ENCODE results near the gene FAM169A. TPM values are rescaled to one million over a fixed set of nuclear protein-coding genes. Genes with fewer than 3 reads are reported as not detected.
"Not testable (repeated sequence)": the region's sequence is repeated elsewhere in the genome, so short reads cannot be mapped to it uniquely, and the experiment has no call there.

Gene FAM169A
- total RNA-seq, 1 donor from 2014 or later: 6.5 TPM

GRCh38 chr5:74873525-74874249 lies 7.5 kb upstream of the FAM169A start:
- intact Hi-C loops (cut with DNase I): no loop called here
- no peak for DNase-seq (ENCODE audit: low spot score)

DNA sequence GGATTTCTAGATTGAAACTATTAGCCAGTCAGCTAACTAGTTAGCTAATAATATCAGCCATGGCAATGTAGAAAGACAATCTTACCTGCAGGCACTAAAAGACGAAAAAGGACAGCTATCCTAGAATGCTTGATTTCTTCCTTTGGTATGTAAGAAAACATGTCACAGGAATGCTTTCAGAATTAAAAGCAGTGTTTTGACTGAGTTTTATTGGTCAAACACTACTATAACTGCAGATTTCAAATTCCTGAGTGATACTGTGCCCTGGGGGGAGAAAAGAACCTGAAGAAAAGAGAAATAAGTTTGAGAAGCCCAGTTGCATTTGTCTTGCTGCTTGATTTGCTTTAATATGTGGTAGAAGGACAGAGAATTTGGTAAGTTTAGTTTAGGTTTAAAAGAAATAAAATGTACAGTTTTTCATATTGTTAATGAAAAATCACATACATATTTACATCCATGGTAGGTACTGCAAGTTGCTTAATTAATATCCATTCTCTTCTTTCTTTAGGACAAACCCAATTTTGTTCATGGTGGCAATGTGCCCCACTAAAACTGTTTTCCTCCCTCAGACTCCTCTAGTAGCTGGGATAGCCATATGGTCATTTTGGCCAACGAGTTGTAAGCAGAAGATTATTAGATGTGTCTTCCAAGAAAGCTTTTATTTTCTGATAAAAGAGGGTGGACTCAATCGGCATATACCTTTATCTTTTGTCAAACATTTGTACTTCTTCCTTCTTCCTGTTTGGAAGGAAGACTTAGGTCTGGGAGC lies 4.3 kb upstream of the FAM169A start:
- intact Hi-C loops (cut with DNase I): no loop called here

DNA sequence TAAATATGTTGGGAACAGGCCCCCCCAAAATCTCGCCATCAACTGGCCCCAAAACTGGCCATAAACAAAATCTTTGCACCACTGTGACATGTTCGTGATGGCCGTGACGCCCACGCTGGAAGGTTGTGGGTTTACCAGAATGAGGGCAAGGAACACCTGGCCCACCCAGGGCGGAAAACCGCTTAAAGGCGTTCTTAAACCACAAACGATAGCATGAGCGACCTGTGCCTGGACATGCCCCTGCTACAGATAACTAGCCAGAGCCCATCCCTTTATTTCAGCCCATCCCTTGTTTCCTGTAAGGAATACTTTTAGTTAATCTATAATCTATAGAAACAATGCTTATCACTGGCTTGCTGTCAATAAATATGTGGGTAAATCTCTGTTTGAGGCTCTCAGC lies 3.2 kb upstream of the FAM169A start:
- DNase-seq (ENCODE audit: low spot score); intact Hi-C loops (cut with DNase I): not testable (repeated sequence)

More for the DNA sequence above, 4.3 kb upstream of the FAM169A start:
- DNase-seq (ENCODE audit: low spot score): no peak

GRCh38 chr5:74866596-74867162 lies 492 bp upstream of the FAM169A start:
- DNase-seq (ENCODE audit: low spot score): no peak
- intact Hi-C loops (cut with DNase I): no loop called here

DNA sequence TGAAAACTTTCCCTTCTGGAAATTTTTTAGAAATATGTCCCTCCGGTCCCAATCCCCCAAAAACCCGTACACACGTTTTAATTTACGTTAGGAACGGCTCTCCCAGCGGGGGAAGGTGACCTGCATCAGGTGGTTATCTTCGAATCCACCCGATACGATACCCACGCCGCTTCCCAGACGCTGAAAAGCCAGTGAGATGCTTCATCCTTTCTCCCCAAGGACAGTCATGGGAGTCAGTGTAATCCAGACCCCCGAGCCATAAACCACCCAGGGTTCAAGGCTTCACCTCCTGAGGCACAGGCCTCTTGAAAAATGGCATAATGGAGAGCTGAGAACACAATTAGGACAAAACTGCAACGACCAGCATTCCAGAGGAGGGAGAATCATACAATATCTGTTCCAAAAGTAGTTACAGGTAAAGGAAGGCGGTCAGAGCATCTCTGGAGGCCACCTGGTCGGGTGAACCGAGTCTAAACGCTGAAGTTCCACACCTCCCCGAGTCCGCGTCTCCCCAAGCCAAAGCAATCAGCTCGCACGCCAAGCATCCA lies 857 bp downstream of the FAM169A start:
- DNase-seq (ENCODE audit: low spot score): no peak
- intact Hi-C loops (cut with DNase I): no loop called here

DNA sequence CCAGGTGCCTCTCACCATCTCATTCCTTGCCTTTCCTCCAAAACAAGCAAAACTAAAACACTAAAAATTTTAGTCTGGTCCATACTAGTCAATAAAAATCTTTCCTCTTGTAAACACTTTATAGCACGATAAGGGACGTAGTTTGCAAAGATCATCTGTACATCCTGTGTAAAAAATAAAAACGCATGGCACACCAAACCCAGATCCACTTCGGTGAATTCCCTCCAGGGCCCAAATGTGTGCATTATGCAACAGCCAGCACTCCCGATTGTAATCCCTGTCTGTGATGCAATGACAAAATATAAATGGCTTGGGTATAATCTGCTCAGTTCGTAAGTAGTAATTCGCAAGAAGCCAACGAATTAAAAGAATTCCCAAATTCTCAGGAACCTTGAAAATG lies 1.4 kb downstream of the FAM169A start:
- intact Hi-C loops (cut with DNase I): no loop called here

DNA sequence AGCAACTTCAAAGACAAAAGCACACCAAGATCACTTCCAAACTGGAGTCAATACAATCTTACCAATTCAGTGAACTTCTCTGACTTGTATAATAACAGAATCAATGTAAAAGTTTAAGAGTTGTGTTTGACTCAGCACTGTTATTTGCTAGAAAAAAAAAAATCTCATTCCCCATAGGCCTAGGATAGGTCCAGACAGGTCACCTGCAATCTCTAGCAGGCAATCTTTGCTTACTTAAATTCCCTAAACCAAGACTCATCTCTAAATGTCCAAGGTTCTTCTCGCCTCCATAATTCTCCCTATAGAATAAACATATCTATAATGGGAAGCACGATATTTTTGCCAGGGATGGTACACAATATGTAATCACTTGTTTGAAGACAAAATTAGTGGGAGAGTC lies 2.5 kb downstream of the FAM169A start:
- intact Hi-C loops (cut with DNase I): no loop called here
- no peak for DNase-seq (ENCODE audit: low spot score)

More for the DNA sequence above, 1.4 kb downstream of the FAM169A start:
- DNase-seq (ENCODE audit: low spot score): no peak

- intact Hi-C loops (cut with DNase I): no loop called here
- DNase-seq (ENCODE audit: low spot score): no peak
These were observed 4.0 kb downstream of the FAM169A start for GRCh38 chr5:74862221-74862620.

GRCh38 chr5:74856975-74857374 lies 9.2 kb downstream of the FAM169A start:
- intact Hi-C loops (cut with DNase I); DNase-seq (ENCODE audit: low spot score): not testable (repeated sequence)

DNA sequence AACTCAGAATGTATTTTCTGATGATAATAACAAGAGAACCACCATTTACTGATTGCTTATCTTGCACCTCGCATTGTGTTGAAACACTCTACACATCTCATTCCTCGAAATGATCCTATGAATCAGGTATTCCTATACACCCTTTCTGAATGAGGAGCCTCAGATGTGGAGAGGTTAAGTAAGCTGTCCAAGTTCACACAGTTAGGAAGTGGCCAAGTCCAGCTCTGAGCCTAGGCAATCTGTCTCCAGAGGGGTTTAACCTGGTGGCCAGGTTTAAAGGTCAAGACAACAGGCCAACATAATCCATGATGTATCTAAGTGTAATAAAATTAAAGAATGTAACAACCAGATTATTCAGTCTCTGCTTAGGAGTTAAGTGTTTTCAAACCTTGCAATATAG lies 12.9 kb downstream of the FAM169A start:
- intact Hi-C loops (cut with DNase I): no loop called here
- DNase-seq (ENCODE audit: low spot score): no peak

- intact Hi-C loops (cut with DNase I): no loop called here
- DNase-seq (ENCODE audit: low spot score): no peak
These were observed 14.4 kb downstream of the FAM169A start for GRCh38 chr5:74851684-74852353.

DNA sequence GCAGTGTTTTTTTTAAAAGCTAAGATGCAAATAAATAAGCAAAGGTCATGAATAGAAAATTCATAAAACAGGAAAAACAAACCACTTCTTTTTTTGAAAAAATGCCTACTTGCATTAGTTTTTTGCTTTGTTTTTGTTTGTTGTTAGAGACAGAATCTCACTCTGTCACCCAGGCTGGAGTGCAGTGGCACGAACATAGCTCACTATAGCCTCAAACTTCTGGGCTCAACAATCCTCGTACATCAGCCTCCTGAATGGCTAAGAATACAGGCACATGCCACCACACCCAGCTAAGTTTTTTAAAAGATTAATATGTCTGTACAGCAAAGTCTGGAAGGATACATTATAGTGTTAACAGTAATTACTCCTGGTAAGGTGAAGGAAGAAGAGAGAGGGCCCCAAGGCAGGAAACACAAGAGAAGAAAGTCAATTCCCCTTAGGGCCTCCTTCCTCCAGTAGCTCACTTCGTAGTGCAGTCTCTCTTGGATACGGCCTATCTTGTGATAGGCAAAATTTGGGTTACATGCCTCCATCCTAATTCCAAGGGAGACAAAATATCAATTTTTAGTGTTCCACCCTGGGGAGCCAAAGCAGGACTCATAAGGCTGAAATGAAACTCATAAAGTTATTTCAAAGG lies 15.3 kb downstream of the FAM169A start:
- intact Hi-C loops (cut with DNase I): no loop called here
- no peak for DNase-seq (ENCODE audit: low spot score)

- no peak for DNase-seq (ENCODE audit: low spot score)
- intact Hi-C loops (cut with DNase I): no loop called here
These were observed 16.2 kb downstream of the FAM169A start for GRCh38 chr5:74850030-74850429.

DNA sequence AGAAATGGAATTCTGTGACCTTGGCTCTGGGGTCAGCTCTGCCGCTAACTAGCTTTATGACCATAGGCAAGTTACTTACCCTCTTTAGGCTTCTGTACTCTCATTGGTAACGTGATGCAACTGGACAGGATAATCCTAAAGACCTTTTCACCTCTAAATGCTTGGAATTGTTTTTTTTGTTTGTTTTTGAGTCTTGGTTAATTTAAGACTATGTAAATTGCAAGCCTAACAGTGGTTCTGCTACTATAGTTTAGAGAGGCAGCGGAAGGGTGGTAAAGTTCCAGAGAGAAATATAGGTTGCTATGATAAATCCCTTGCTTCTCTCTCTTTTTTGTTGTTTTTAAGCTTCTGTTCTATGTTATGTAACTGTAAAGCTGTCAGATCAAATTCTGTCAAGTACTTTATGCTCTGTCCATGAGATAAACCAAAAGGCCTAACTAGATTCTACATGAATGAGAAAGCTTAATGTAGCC lies 17.6 kb downstream of the FAM169A start:
- intact Hi-C loops (cut with DNase I): no loop called here
- no peak for DNase-seq (ENCODE audit: low spot score)

- intact Hi-C loops (cut with DNase I): no loop called here
These were observed 27.0 kb downstream of the FAM169A start for GRCh38 chr5:74839229-74839628.

DNA sequence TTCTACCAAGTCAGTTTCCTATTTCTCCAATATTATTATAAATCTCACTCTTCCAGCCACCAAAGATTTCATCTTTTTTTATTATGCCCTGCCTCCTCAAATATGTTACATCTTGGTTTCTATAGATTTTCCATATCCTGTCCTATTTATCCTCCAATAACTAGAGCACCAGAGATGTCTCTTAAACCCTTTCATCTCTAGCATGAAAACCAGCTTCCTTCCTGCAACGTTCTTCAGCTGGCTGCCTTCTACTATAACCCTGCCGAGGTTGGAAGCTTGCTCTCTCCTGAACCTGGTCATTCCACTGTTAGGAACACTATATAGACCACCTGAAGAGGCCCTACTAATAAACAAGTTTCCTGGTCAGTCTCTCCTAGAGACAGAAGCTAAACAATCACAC lies 27.9 kb downstream of the FAM169A start:
- intact Hi-C loops (cut with DNase I): no loop called here
- DNase-seq (ENCODE audit: low spot score): no peak

More at GRCh38 chr5:74839229-74839628, 27.0 kb downstream of the FAM169A start:
- no peak for DNase-seq (ENCODE audit: low spot score)

DNA sequence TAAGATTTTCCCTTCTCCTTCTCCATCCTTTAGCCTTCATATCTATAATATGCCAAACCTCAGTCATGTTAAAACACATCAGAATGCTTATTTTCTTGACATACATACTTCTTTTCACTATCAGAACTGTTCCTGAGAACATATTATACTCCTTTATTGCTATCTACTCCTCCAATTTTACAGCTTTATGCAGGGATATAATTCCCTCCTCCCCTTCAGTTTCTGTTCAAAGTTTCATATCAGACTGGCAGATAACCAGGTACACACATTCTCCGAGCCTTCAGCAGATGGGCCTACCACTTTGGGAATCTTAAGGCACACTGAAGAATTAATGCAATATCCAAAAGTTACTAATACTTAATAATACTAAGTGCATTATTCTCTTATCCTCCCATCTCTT lies 29.1 kb downstream of the FAM169A start:
- intact Hi-C loops (cut with DNase I): no loop called here
- no peak for DNase-seq (ENCODE audit: low spot score)

DNA sequence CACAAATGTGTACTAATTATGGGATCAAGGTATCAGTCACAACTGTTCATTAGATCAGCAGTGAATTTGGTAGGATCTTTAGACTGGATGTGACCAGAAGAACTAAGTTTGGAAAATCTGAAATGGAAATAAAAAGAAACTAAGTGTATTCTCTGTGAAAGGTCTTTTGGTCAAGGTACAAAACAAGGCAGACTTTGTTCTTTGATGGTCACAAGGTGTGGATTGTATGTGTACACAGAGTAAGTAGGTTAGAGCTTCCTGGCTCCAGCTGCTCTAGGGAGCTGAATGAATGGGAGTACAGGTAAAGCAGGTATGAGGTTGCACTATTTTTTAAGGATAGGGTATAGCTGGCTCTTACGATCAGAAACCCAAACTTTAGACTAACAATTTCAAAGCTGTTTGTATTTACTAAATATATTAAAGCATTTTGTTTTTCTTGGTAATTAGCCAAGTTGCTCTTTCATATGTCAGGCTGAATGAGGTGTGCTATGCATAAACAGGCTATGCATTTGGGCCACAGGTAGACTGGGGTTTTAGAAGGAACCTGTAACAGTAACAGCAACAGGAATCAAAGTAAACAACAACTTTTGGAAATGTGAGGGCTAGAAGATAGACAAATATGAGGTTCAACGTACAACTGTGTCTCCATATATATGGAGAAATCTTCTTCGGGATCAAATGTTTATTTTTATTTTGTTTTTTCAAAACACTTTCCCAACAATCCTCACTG lies 32.5 kb downstream of the FAM169A start:
- no peak for DNase-seq (ENCODE audit: low spot score)
- intact Hi-C loops (cut with DNase I): no loop called here

DNA sequence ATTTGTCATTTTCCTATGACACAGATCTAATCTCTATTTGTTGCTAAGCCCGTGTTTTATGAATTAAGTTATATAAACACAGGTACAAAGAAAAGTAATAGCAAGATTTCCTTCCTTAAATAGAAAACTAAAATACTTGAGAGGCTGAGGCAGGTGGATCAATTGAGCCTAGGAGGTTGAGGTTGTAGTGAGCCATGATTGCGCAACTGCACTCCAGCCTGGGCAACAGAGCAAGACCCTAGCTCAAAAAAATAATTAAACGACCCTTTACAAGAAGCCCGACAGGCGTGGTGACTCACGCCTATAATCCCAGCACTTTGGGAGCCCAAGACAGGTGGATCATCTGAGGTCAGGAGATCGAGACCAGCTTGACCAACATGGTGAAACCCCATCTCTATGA lies 36.8 kb downstream of the FAM169A start:
- intact Hi-C loops (cut with DNase I): no loop called here
- no peak for DNase-seq (ENCODE audit: low spot score)
